Stimulated activated CD4-positive, alpha-beta T cell treated with anti-CD3 and anti-CD28 coated beads, Interleukin-2, amount 100 ng/mL, for 24 hours (primary cell): Measurements from ENCODE around the gene ZSCAN26.
"Not testable (repeated sequence)": the region's sequence is repeated elsewhere in the genome, so short reads cannot be mapped to it uniquely, and the experiment has no call there.

Experiments
- DNase-seq, 2 donors: peaks; one replicate each; pipeline ENCODE4 v3.0.0-alpha.2; 2020

The ZSCAN26 gene

GRCh38 chr6:28257042-28257441 lies 9.9 kb upstream of the ZSCAN26 start:
- no peak for DNase-seq

GRCh38 chr6:28258877-28259777 lies 7.8 kb upstream of the ZSCAN26 start, which contains the start of gene NKAPL:
NKAPL (plus strand) TSS chr6:28259297; CDS start chr6:28259372, 75 bp downstream.
- DNase-seq, result peak; percentile 57 to 69

GRCh38 chr6:28263922-28264321 lies 3.0 kb upstream of the ZSCAN26 start:
- no peak for DNase-seq

GRCh38 chr6:28264834-28265401 lies 2.0 kb upstream of the ZSCAN26 start:
- DNase-seq, result no peak

GRCh38 chr6:28266563-28266961 lies 381 bp upstream of the ZSCAN26 start:
- DNase-seq, result no peak

- DNase-seq, result no peak
Observed at GRCh38 chr6:28267695-28268059, 734 bp downstream of the ZSCAN26 start.

- DNase-seq, result no peak
Observed at GRCh38 chr6:28269492-28269891, 2.5 kb downstream of the ZSCAN26 start.

- no peak for DNase-seq
Observed at GRCh38 chr6:28274888-28275287, 7.9 kb downstream of the ZSCAN26 start.

GRCh38 chr6:28277746-28278145 lies 10.8 kb downstream of the ZSCAN26 start:
- DNase-seq, result no peak

- no peak for DNase-seq
Observed at GRCh38 chr6:28280595-28281287, 13.8 kb downstream of the ZSCAN26 start.

GRCh38 chr6:28281288-28282064 lies 14.5 kb downstream of the ZSCAN26 start, which contains the start of gene PGBD1:
PGBD1 (plus strand) TSS chr6:28281572; CDS start chr6:28283814, 2,242 bp downstream.
- peak; percentile 59 to 76 for DNase-seq

- no peak for DNase-seq
Observed at GRCh38 chr6:28282926-28283325, 16.0 kb downstream of the ZSCAN26 start.

- no peak for DNase-seq
Observed at GRCh38 chr6:28291573-28291972, 24.6 kb downstream of the ZSCAN26 start.

- no peak for DNase-seq
Observed at GRCh38 chr6:28295326-28295725, 28.4 kb downstream of the ZSCAN26 start.

GRCh38 chr6:28296520-28297060 lies 29.6 kb downstream of the ZSCAN26 start:
- DNase-seq, result no peak

GRCh38 chr6:28303570-28303969 lies 36.6 kb downstream of the ZSCAN26 start:
- no peak for DNase-seq

- not testable (repeated sequence) for DNase-seq
Observed at GRCh38 chr6:28306363-28306762, 39.4 kb downstream of the ZSCAN26 start.

GRCh38 chr6:28311139-28311823 lies 44.3 kb downstream of the ZSCAN26 start:
- no peak for DNase-seq

GRCh38 chr6:28312939-28313338 lies 46.0 kb downstream of the ZSCAN26 start:
- no peak for DNase-seq

- DNase-seq, result no peak
Observed at GRCh38 chr6:28315628-28316027, 48.7 kb downstream of the ZSCAN26 start.

GRCh38 chr6:28317866-28318265 lies 50.9 kb downstream of the ZSCAN26 start:
- not testable (repeated sequence) for DNase-seq

GRCh38 chr6:28322661-28323060 lies 55.7 kb downstream of the ZSCAN26 start:
- no peak for DNase-seq
